Psoas muscle (tissue), 8 donors: ENCODE data around the gene NDUFAF8. TPM values are rescaled to one million over a fixed set of nuclear protein-coding genes. Genes with fewer than 3 reads are reported as not detected.
A peak's percentile ranks its signal among the peaks of the same experiment; 100 is the strongest.

Source experiments
- ATAC-seq, 4 donors: fragments of 200-7000 bp; cut with Tn5 transposase; one replicate each; pipeline ENCODE4 v1.9.1; 2020; ENCODE audit warnings: moderate library complexity in 3 of 4, mild to moderate bottlenecking in 2 of 4
- DNase-seq, 2 donors: peaks; one replicate each; pipeline ENCODE4 v3.0.0-alpha.2; 2020
- H3K27ac ChIP-seq: fragments of 200-600 bp; one replicate; pipeline ENCODE4 v1.8.0; 2022
- H3K27me3 ChIP-seq, 3 donors: fragments of 200-600 bp in 1 of 3; one replicate each; pipeline versions ENCODE4 v1.6.1 to v1.8.0; 2013 to 2022; ENCODE audit warnings: low read length in 2 of 3, mild to moderate bottlenecking in 2 of 3, moderate library complexity in 1 of 3; ENCODE audit not compliant: insufficient read depth in 3 of 3
- H3K36me3 ChIP-seq, 2 donors: fragments of 200-600 bp in 1 of 2; one replicate each; pipeline versions ENCODE4 v1.6.1 to v1.8.0; 2013 to 2022; ENCODE audit warnings: low read depth in 1 of 2, mild to moderate bottlenecking in 1 of 2, moderate library complexity in 1 of 2; ENCODE audit not compliant: insufficient read depth in 1 of 2
- H3K4me1 ChIP-seq: fragments of 200-600 bp; one replicate; pipeline ENCODE4 v1.8.0; 2022
- H3K4me3 ChIP-seq: fragments of 200-600 bp; one replicate; pipeline ENCODE4 v1.8.0; 2022; ENCODE audit warnings: mild to moderate bottlenecking
- H3K9me3 ChIP-seq: fragments of 200-600 bp; one replicate; pipeline ENCODE4 v1.8.0; 2022
- CTCF ChIP-seq: fragments of 200-600 bp; IDR thresholded peaks from one replicate; pipeline ENCODE4 v1.8.0; 2022; ENCODE audit warnings: antibody characterized with exemption
- WGBS, 3 donors: extraction: QIAGEN DNeasy Blood & Tissue Kit; methylation state at CpG; one replicate each; pipeline versions ENCODE4 v1.1.6 to v1.1.7; 2013; 5-methylcytosine and 5-hydroxymethylcytosine counted together
- intact Hi-C, 2 donors: fragments of 100-400 bp; cut with DNase I; formaldehyde crosslinking; loops; one replicate each; pipeline versions ENCODE4 v1.11.0 to v1.14.2; 2022
- polyA plus RNA-seq, 3 donors: library from polyadenylated mRNA; stranded (reverse); fragments of 200-250 nt; gene quantifications; one replicate each; pipeline ENCODE4 v1.2.3, GENCODE V29; 2013
- total RNA-seq, 4 donors: library from RNA; stranded (reverse); fragmentation: NEBNext Ultra II Directional in 2 of 4; extraction: Animal tissue kit (Norgen Biotek cat#: 25700) in 2 of 4; gene quantifications; one replicate each; pipeline versions ENCODE4 v1.2.1 to v1.2.4, GENCODE V29; 2021 to 2023
- donor health status: healthy with polysubstance abuse.
- donor health status: DM: no; HTN: no; CAD: no; lungs with moderate emphysema.
- donor health status: Bipolar disorder and iron deficiency.
- donor health status: healthy.
- donor health status: DM: yes; HTN: yes; CAD: no.
- donor health status: DM: no; HTN: no; CAD: no.
- donor health status: DM: no; HTN: no; CAD: no.
- donor health status: DM: yes; HTN: yes; CAD: no.

The NDUFAF8 gene
- total and polyA plus RNA-seq, 7 donors, result 42.4 to 63.8 (median 54.9) TPM

DNA sequence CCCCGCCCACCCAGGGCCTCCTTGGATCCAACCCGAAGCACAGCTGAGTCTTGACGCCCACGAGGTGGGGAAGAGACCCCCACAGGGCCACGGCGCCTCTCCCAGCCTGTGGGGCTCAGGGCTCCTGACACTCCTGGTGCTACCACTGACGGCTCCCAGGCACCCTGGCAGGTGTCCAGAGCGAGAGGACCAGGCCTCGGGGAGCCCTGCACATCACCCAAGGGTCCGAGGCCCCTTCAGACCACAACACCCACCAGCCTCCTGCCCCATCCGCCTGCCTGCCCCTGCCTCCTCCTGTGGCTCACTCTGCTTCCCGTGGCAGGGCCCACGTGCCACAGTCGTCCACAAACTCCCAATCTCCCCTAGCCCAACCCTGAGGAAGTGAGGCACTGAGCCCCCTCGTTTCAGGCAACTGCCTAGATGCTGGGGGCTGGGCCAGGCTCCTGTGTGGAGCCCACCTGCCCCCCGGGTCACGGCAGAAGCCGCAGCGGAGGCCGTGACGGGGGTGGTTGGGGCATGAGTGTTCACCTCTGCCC, 44.8 kb upstream of the NDUFAF8 start:
- no peak for ATAC-seq
- no peak overlapping the region for H3K27ac ChIP-seq
- H3K4me1 ChIP-seq, result no peaks in the 10 kb centered on the region
- peak in 1 of 2 donors; percentile 56 for DNase-seq
- WGBS, 3 donors, result 88 to 95% (median 91%) methylated on average over 21 of the region's 21 CpGs
- intact Hi-C loops, result no loop called here
- no peak for TF ChIP-seq CTCF
- H3K36me3 ChIP-seq, result peaks cover 0 to 9% of the 10 kb centered on the region in 2 donors
- no peak overlapping the region for H3K4me3 ChIP-seq
- no peaks in the 10 kb centered on the region for H3K9me3 ChIP-seq
- H3K27me3 ChIP-seq, result no peaks in the 10 kb centered on the region

DNA sequence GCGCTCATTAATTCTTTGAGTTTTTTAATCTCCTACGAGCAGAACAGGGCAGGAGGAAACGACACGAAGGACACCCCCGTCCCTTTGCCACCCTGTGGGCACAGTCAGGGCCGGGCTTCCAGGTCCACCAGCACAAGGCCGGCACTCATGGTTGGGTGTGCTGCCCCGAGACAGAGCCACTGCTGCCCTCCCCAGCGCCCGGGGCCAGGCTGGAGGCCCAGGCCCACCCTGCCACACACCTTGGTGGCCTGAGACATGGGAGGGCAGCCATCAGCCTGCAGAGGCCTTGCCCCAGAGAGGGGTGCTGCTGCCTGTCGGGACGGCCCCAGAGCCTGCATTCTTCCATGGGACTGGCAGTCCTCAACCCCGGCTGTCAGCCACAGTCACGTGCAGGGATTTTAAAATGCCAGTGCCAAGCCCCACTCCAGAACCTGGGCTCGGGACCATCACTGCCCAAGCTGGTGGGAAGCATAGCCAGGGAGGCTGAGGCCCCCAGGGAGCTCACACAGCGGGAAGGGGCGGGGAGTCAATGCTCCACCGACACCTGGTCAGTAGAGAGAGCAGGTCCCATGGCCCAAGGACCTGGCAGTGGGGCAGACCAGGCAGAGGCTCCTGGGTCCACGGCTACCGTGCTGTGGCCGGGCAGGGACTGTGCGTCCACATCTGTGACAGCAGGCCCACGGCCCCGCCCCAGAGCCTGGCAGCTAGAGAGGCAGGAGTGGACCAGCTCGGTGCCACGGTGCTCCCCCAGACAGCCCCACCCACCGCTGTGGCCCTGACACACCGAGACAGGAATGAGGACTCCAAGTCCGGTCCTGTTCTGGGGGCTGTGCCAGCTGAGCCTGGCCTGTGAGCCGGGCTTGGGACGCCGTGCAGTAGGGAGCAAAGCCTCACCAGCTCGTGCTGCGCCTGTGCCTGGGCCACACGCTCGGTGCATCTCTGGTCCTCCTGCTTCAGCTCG, 43.9 kb upstream of the NDUFAF8 start:
- no peak overlapping the region for H3K27ac ChIP-seq
- no peak for TF ChIP-seq CTCF

GRCh38 chr17:81195941-81196495, 43.1 kb upstream of the NDUFAF8 start:
- ATAC-seq (no peak), DNase-seq (no peak)
- H3K4me3 ChIP-seq, result no peak overlapping the region
- intact Hi-C loops, result no loop called here
- H3K4me1 ChIP-seq, result no peaks in the 10 kb centered on the region
- H3K27me3 ChIP-seq, result no peaks in the 10 kb centered on the region
- peaks cover 0 to 3% of the 10 kb centered on the region in 2 donors for H3K36me3 ChIP-seq
- no peaks in the 10 kb centered on the region for H3K9me3 ChIP-seq
- no peak overlapping the region for H3K27ac ChIP-seq
- TF ChIP-seq CTCF, result no peak
- WGBS, 3 donors, result 88 to 94% (median 92%) methylated on average over 14 of the region's 14 CpGs

More for the DNA sequence above, 43.9 kb upstream of the NDUFAF8 start:
- peak in 1 of 2 donors; percentile 53 for DNase-seq
- Histone ChIP-seq H3K27me3 (no peaks in the 10 kb centered on the region), H3K9me3 (no peaks in the 10 kb centered on the region), H3K4me1 (no peaks in the 10 kb centered on the region), H3K4me3 (no peak overlapping the region), H3K36me3 (peaks cover 0 to 6% of the 10 kb centered on the region in 2 donors)
- intact Hi-C loops, result no loop called here
- ATAC-seq, result peak in 2 of 4 donors; percentile 13 to 27
- 85 to 88% (median 87%) methylated on average over 37 of the region's 37 CpGs for WGBS, 3 donors

DNA sequence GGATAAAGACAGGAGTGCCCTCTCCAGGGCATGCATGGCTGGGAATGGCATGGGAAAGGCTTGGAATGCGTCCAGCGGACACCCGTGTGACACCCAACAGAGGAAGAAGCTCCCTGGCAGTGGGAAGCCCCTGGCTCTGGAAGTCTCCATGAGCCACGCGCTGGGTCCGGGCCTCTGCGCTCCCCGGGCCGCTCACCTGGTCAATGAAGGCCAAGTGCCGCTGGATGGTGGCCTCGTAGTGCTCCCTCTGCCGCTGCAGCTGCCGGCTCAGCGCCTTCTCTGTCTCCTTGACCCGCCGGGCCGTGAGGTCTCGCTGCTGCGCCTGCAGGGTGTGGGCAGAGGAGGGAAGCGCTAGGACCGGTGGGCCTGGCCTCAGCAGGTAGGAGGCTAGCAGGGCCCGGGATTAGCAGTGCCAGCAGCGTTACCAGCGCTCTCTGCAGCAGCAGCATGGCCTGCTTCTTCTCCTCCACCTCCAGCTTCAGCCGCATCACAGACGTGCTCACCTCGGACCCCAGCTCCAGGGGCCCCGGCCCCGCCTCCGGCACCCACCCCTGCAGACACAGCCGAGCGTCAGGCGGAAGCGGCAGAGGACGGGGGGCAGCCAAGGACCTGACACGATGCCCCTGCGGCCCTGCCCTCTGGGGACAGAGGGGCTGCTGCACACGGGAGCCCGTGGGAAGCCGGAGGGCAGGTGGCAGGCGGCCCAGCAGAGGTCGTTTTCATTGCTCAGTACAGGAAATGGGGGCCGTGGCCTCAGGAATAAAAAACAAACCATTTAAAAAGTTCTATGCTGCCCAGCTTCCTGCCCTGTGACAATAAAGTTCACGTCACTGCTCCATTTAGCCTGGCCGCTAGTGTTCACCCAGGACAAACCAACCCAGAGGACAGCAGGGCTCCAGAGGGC, 42.4 kb upstream of the NDUFAF8 start:
- H3K4me3 ChIP-seq, result no peak overlapping the region
- intact Hi-C loops, result no loop called here

More for the DNA sequence above, 42.4 kb upstream of the NDUFAF8 start:
- no peak for ATAC-seq
- Histone ChIP-seq H3K4me1 (no peaks in the 10 kb centered on the region), H3K27ac (no peak overlapping the region), H3K36me3 (peaks cover 0 to 3% of the 10 kb centered on the region in 2 donors), H3K9me3 (no peaks in the 10 kb centered on the region), H3K27me3 (no peaks in the 10 kb centered on the region)
- TF ChIP-seq CTCF, result no peak
- no peak for DNase-seq
- 83 to 89% (median 87%) methylated on average over 43 to 45 of the region's 45 CpGs for WGBS, 3 donors
